ENCODE data around the gene DCAF11. TPM values are rescaled to one million over a fixed set of nuclear protein-coding genes. Genes with fewer than 3 reads are reported as not detected.
A peak's percentile ranks its signal among the peaks of the same experiment; 100 is the strongest.

Gene DCAF11
- total RNA-seq, 1 donor from 2014 or later = 26.9 TPM

GRCh38 chr14:24156840-24157239 lies 42.3 kb downstream of the DCAF11 start:
- TF ChIP-seq CTCF (IDR thresholded peaks at IDR 0.05; ENCODE audit: insufficient read depth, low read depth, low read length) (no peak), EZH2 (IDR thresholded peaks at IDR 0.05; ENCODE audit: insufficient read depth, low read length) (no peak)
- no peaks in the 10 kb centered on the region for H3K27me3 ChIP-seq (ENCODE audit: insufficient read depth, low read length)
- FAIRE-seq (no peak), DNase-seq (ENCODE audit: low read depth) (no peak)
- peaks cover 29% of the 10 kb centered on the region for H3K36me3 Mint-ChIP-seq (ENCODE audit: low read depth, unreplicated experiment)
- H3K4me3 ChIP-seq (ENCODE audit: insufficient read depth, low read depth, low read length) = no peak overlapping the region
- H3K27ac ChIP-seq (ENCODE audit: low read depth, low read length) = no peak overlapping the region
- no peak overlapping the region for H2AFZ ChIP-seq (ENCODE audit: low read depth, low read length)
- no peak overlapping the region for H3K4me2 ChIP-seq (ENCODE audit: low read length)
- H3K36me3 ChIP-seq (ENCODE audit: insufficient read depth, low read length) = peaks cover 33% of the 10 kb centered on the region
- peaks cover 11% of the 10 kb centered on the region for H4K20me1 ChIP-seq (ENCODE audit: insufficient read depth, low read length)
- peaks cover 7% of the 10 kb centered on the region for H3K79me2 ChIP-seq (ENCODE audit: insufficient read depth, low read length)
- H3K9ac ChIP-seq (ENCODE audit: low read length) = no peak overlapping the region
- no peak overlapping the region for H3K4me3 Mint-ChIP-seq (ENCODE audit: unreplicated experiment)
- H3K4me1 Mint-ChIP-seq (ENCODE audit: low read depth, unreplicated experiment) = peaks cover 5% of the 10 kb centered on the region
- H3K27me3 Mint-ChIP-seq (ENCODE audit: low read depth, unreplicated experiment) = no peaks in the 10 kb centered on the region
- H3K9me3 ChIP-seq (ENCODE audit: insufficient read depth, low read depth, low read length) = no peaks in the 10 kb centered on the region
- no peaks in the 10 kb centered on the region for H3K9me3 Mint-ChIP-seq (ENCODE audit: unreplicated experiment)
- no peak overlapping the region for H3K27ac Mint-ChIP-seq (ENCODE audit: unreplicated experiment)
- H3K4me1 ChIP-seq (ENCODE audit: insufficient read depth, low read length) = peaks cover 6% of the 10 kb centered on the region

GRCh38 chr14:24157331-24157730 lies 42.8 kb downstream of the DCAF11 start:
- Mint-ChIP-seq H3K9me3 (ENCODE audit: unreplicated experiment) (no peaks in the 10 kb centered on the region), H3K27ac (ENCODE audit: unreplicated experiment) (no peak overlapping the region), H3K27me3 (ENCODE audit: low read depth, unreplicated experiment) (no peaks in the 10 kb centered on the region), H3K4me3 (ENCODE audit: unreplicated experiment) (no peak overlapping the region), H3K36me3 (ENCODE audit: low read depth, unreplicated experiment) (peaks cover 29% of the 10 kb centered on the region), H3K4me1 (ENCODE audit: low read depth, unreplicated experiment) (peaks cover 10% of the 10 kb centered on the region)
- H4K20me1 ChIP-seq (ENCODE audit: insufficient read depth, low read length) = peaks cover 13% of the 10 kb centered on the region
- H2AFZ ChIP-seq (ENCODE audit: low read depth, low read length) = no peak overlapping the region
- TF ChIP-seq EZH2 (IDR thresholded peaks at IDR 0.05; ENCODE audit: insufficient read depth, low read length) (no peak), CTCF (IDR thresholded peaks at IDR 0.05; ENCODE audit: insufficient read depth, low read depth, low read length) (no peak)
- peaks cover 30% of the 10 kb centered on the region for H3K36me3 ChIP-seq (ENCODE audit: insufficient read depth, low read length)
- H3K27me3 ChIP-seq (ENCODE audit: insufficient read depth, low read length) = no peaks in the 10 kb centered on the region
- H3K4me2 ChIP-seq (ENCODE audit: low read length) = no peak overlapping the region
- H3K4me3 ChIP-seq (ENCODE audit: insufficient read depth, low read depth, low read length) = no peak overlapping the region
- no peak overlapping the region for H3K27ac ChIP-seq (ENCODE audit: low read depth, low read length)
- DNase-seq (ENCODE audit: low read depth) = no peak
- peaks cover 12% of the 10 kb centered on the region for H3K79me2 ChIP-seq (ENCODE audit: insufficient read depth, low read length)
- peaks cover 11% of the 10 kb centered on the region for H3K4me1 ChIP-seq (ENCODE audit: insufficient read depth, low read length)
- no peak overlapping the region for H3K9ac ChIP-seq (ENCODE audit: low read length)
- no peak for FAIRE-seq
- no peaks in the 10 kb centered on the region for H3K9me3 ChIP-seq (ENCODE audit: insufficient read depth, low read depth, low read length)

- Histone ChIP-seq H3K27me3 (ENCODE audit: insufficient read depth, low read length) (no peaks in the 10 kb centered on the region), H4K20me1 (ENCODE audit: insufficient read depth, low read length) (peaks cover 21% of the 10 kb centered on the region), H3K9me3 (ENCODE audit: insufficient read depth, low read depth, low read length) (no peaks in the 10 kb centered on the region), H3K4me1 (ENCODE audit: insufficient read depth, low read length) (peaks cover 12% of the 10 kb centered on the region), H3K79me2 (ENCODE audit: insufficient read depth, low read length) (peaks cover 12% of the 10 kb centered on the region), H3K27ac (ENCODE audit: low read depth, low read length) (no peak overlapping the region), H3K9ac (ENCODE audit: low read length) (no peak overlapping the region), H3K36me3 (ENCODE audit: insufficient read depth, low read length) (peaks cover 36% of the 10 kb centered on the region), H2AFZ (ENCODE audit: low read depth, low read length) (no peak overlapping the region), H3K4me3 (ENCODE audit: insufficient read depth, low read depth, low read length) (no peak overlapping the region), H3K4me2 (ENCODE audit: low read length) (no peak overlapping the region)
- Mint-ChIP-seq H3K36me3 (ENCODE audit: low read depth, unreplicated experiment) (peaks cover 42% of the 10 kb centered on the region), H3K4me1 (ENCODE audit: low read depth, unreplicated experiment) (peaks cover 20% of the 10 kb centered on the region), H3K27me3 (ENCODE audit: low read depth, unreplicated experiment) (no peaks in the 10 kb centered on the region), H3K9me3 (ENCODE audit: unreplicated experiment) (no peaks in the 10 kb centered on the region), H3K4me3 (ENCODE audit: unreplicated experiment) (no peak overlapping the region), H3K27ac (ENCODE audit: unreplicated experiment) (peak overlapping the region; percentile 53)
- DNase-seq (ENCODE audit: low read depth) = no peak
- FAIRE-seq = no peak
- TF ChIP-seq CTCF (IDR thresholded peaks at IDR 0.05; ENCODE audit: insufficient read depth, low read depth, low read length) = no peak
- no peak for TF ChIP-seq EZH2 (IDR thresholded peaks at IDR 0.05; ENCODE audit: insufficient read depth, low read length)
Measured at GRCh38 chr14:24159777-24160498, 45.4 kb downstream of the DCAF11 start.

Measured in astrocyte (in vitro differentiated cells and primary cell).